Sigmoid colon (tissue), 7 donors: ENCODE results near the gene CEP57. TPM values are rescaled to one million over a fixed set of nuclear protein-coding genes. Genes with fewer than 3 reads are reported as not detected.
"Not testable (repeated sequence)": the region's sequence is repeated elsewhere in the genome, so short reads cannot be mapped to it uniquely, and the experiment has no call there.

Experiments used
- DNase-seq: peaks from one replicate; pipeline ENCODE4 v3.0.0-alpha.2; 2019
- H3K27ac ChIP-seq, 4 donors: fragments of 200-600 bp; sonication (generic); one replicate each; pipeline ENCODE4 v1.5.1; 2016 to 2019; ENCODE audit warnings: mild to moderate bottlenecking in 1 of 4
- H3K27me3 ChIP-seq, 3 donors: fragments of 200-600 bp; sonication (generic); one replicate each; pipeline ENCODE4 v1.5.1; 2019; ENCODE audit warnings: mild to moderate bottlenecking in 1 of 3
- H3K36me3 ChIP-seq, 4 donors: fragments of 200-600 bp; sonication (generic); one replicate each; pipeline ENCODE4 v1.5.1; 2016 to 2019
- H3K4me1 ChIP-seq, 4 donors: fragments of 200-600 bp; sonication (generic); one replicate each; pipeline ENCODE4 v1.5.1; 2017 to 2019
- H3K4me3 ChIP-seq, 4 donors: fragments of 200-600 bp; sonication (generic); one replicate each; pipeline ENCODE4 v1.5.1; 2017 to 2019; ENCODE audit warnings: mild to moderate bottlenecking in 2 of 4, moderate library complexity in 1 of 4
- H3K9me3 ChIP-seq, 4 donors: fragments of 200-600 bp in 3 of 4; sonication (generic) in 3 of 4; one replicate each; pipeline versions ENCODE4 v1.5.1 to v1.6.1; 2013 to 2019
- EP300 ChIP-seq, 4 donors: sonication (generic); formaldehyde crosslinking; IDR thresholded peaks; one replicate each; pipeline ENCODE4 v1.6.1; 2017; ENCODE audit warnings: antibody characterized with exemption in 4 of 4
- POLR2A ChIP-seq, 2 donors: fragments of 450-650 bp; IDR thresholded peaks; one replicate each; pipeline ENCODE4 v1.6.1; 2016; ENCODE audit warnings: antibody characterized with exemption in 2 of 2, mild to moderate bottlenecking in 2 of 2, moderate library complexity in 2 of 2
- POLR2AphosphoS5 ChIP-seq, 4 donors: sonication (generic); formaldehyde crosslinking; IDR thresholded peaks; one replicate each; pipeline ENCODE4 v1.6.1; 2017; ENCODE audit warnings: antibody characterized with exemption in 4 of 4
- WGBS, 2 donors: extraction: QIAGEN DNeasy Blood & Tissue Kit; methylation state at CpG; one replicate each; pipeline ENCODE4 v1.1.7; 2013; 5-methylcytosine and 5-hydroxymethylcytosine counted together
- intact Hi-C: fragments of 100-400 bp; cut with DNase I; formaldehyde crosslinking; loops from one replicate; pipeline ENCODE4 v1.15.1; 2023
- polyA plus RNA-seq, 3 donors: library from polyadenylated mRNA; stranded (reverse); fragments of 200-250 nt; gene quantifications; one replicate each; pipeline ENCODE4 v1.2.3, GENCODE V29; 2013
- total RNA-seq, 4 donors: library from RNA; depleted of rRNA; stranded (reverse); fragments of >200 nt; gene quantifications; one replicate each; pipeline ENCODE4 v1.1.0, GENCODE V29; 2016
- TF ChIP-seq, protein P1 (sequence below), 4 experiments: fragments of 450-650 bp in 3 of 4; fragments of 200-600 bp in 1 of 4; IDR thresholded peaks; one replicate each; pipeline ENCODE4 v1.5.1; 2016 to 2019; ENCODE audit warnings: antibody characterized with exemption in 4 of 4, mild to moderate bottlenecking in 3 of 4, moderate library complexity in 2 of 4
- donor health status: healthy with polysubstance abuse.
- donor health status: Bipolar disorder and iron deficiency.
- donor health status: healthy.

CEP57 gene
- total and polyA plus RNA-seq, 7 donors = 15.0 to 71.3 (median 35.8) TPM

- DNase-seq = no peak
- Histone ChIP-seq H3K36me3 (peaks cover 0 to 49% (median 3%) of the 10 kb centered on the region in 4 donors), H3K9me3 (no peaks in the 10 kb centered on the region), H3K4me1 (peaks cover 0 to 8% (median 3%) of the 10 kb centered on the region in 4 donors), H3K27ac (no peak overlapping the region), H3K4me3 (no peak overlapping the region), H3K27me3 (no peaks in the 10 kb centered on the region)
- TF ChIP-seq EP300 (IDR thresholded peaks at IDR 0.05) = no peak
- intact Hi-C loops = no loop called here
- WGBS, 2 donors = 88 to 89% methylated on average over 2 of the region's 2 CpGs
Measured at GRCh38 chr11:95853862-95854261, 63.6 kb downstream of the CEP57 start.

DNA sequence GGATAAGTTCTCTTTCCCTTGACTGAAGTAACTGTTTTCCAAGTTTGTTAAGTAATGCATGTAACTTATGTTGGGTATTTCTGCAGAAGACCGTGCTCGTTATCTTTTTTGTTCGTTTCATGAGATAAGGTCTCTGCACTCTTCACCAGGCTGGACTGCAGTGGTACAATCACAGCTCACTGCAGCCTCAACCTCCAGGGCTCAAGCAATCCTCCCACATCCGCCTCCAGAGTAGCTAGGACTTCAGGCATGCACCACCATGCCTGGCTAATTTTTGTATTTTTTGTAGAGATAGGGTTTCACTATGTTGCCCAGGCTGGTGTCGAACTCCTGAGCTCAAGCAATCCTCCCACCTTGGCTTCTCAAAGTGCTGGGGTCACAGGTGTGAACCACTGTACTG, 64.1 kb downstream of the CEP57 start:
- H3K36me3 ChIP-seq = peaks cover 0 to 48% (median 3%) of the 10 kb centered on the region in 4 donors
- H3K4me1 ChIP-seq, H3K27ac ChIP-seq, H3K9me3 ChIP-seq, H3K27me3 ChIP-seq, DNase-seq, H3K4me3 ChIP-seq, intact Hi-C loops: not testable (repeated sequence)
- 83 to 94% methylated on average over 5 of the region's 5 CpGs for WGBS, 2 donors

DNA sequence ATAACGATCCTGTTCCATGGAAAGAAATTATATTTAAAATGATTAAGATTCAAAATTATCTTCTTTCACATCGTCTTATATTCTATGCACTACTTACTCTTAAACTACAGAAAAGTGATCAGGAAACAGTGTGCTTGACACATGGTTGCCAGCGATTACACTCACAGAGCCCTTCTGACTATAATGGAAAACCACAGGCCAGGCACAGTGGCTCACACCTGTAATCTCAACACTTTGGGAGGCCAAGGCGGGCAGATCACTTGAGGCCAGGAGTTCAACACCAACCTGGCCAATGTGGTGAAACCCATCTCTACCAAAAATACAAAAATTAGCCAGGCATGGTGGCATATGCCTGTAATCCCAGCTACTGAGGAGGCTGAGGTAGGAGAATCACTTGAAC, 69.7 kb downstream of the CEP57 start:
- H3K27ac ChIP-seq, H3K4me1 ChIP-seq, H3K9me3 ChIP-seq, DNase-seq, H3K27me3 ChIP-seq, H3K4me3 ChIP-seq, intact Hi-C loops: not testable (repeated sequence)
- peaks cover 0 to 55% (median 3%) of the 10 kb centered on the region in 4 donors for H3K36me3 ChIP-seq
- WGBS, 2 donors = 92 to 96% methylated on average over 4 of the region's 4 CpGs

GRCh38 chr11:95863486-95864140, 73.3 kb downstream of the CEP57 start:
- H3K4me3 ChIP-seq = no peak overlapping the region
- no peaks in the 10 kb centered on the region for H3K4me1 ChIP-seq
- H3K27me3 ChIP-seq = no peaks in the 10 kb centered on the region
- H3K27ac ChIP-seq = no peak overlapping the region
- H3K9me3 ChIP-seq = no peaks in the 10 kb centered on the region
- TF ChIP-seq POLR2A (IDR thresholded peaks at IDR 0.05) = no peak
- no peak for TF ChIP-seq EP300 (IDR thresholded peaks at IDR 0.05)
- TF ChIP-seq POLR2AphosphoS5 (IDR thresholded peaks at IDR 0.05) = no peak
- TF ChIP-seq, protein P1, sequence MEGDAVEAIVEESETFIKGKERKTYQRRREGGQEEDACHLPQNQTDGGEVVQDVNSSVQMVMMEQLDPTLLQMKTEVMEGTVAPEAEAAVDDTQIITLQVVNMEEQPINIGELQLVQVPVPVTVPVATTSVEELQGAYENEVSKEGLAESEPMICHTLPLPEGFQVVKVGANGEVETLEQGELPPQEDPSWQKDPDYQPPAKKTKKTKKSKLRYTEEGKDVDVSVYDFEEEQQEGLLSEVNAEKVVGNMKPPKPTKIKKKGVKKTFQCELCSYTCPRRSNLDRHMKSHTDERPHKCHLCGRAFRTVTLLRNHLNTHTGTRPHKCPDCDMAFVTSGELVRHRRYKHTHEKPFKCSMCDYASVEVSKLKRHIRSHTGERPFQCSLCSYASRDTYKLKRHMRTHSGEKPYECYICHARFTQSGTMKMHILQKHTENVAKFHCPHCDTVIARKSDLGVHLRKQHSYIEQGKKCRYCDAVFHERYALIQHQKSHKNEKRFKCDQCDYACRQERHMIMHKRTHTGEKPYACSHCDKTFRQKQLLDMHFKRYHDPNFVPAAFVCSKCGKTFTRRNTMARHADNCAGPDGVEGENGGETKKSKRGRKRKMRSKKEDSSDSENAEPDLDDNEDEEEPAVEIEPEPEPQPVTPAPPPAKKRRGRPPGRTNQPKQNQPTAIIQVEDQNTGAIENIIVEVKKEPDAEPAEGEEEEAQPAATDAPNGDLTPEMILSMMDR (IDR thresholded peaks at IDR 0.05) = no peak
- DNase-seq = no peak
- intact Hi-C loops = no loop called here
- peaks cover 0 to 26% (median 0%) of the 10 kb centered on the region in 4 donors for H3K36me3 ChIP-seq
- WGBS, 2 donors = 94 to 95% methylated on average over 2 of the region's 2 CpGs

DNA sequence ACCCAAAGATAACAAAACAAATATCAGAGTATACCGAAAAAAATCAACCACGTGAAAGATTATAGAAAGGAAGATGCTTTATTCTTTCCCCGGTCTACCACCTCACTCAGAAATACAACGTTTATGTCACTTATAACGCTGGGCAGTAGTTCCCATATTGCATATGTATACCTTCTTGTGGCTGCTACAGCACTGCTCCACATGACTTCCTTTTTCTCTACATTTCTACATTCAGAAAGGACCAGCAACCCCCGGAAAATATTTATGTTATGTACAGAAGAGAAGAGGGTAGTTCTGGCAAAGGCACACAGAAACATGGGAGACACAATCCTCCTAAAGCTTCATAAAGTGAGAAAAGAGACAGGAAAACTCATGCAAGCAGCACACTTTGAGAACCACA, 76.8 kb downstream of the CEP57 start:
- intact Hi-C loops = no loop called here
- Histone ChIP-seq H3K36me3 (peaks cover 0 to 4% (median 0%) of the 10 kb centered on the region in 4 donors), H3K4me3 (no peak overlapping the region), H3K27me3 (no peaks in the 10 kb centered on the region), H3K4me1 (no peaks in the 10 kb centered on the region), H3K27ac (no peak overlapping the region), H3K9me3 (no peaks in the 10 kb centered on the region)
- WGBS, 2 donors = 71 to 90% methylated on average over 6 of the region's 6 CpGs
- TF ChIP-seq EP300 (IDR thresholded peaks at IDR 0.05) (no peak), POLR2A (IDR thresholded peaks at IDR 0.05) (no peak), POLR2AphosphoS5 (IDR thresholded peaks at IDR 0.05) (no peak)
- TF ChIP-seq, protein P1 (IDR thresholded peaks at IDR 0.05) = no peak
- DNase-seq = no peak

GRCh38 chr11:95870877-95871276, 80.6 kb downstream of the CEP57 start:
- H3K27me3 ChIP-seq, H3K36me3 ChIP-seq, H3K9me3 ChIP-seq, DNase-seq, H3K4me3 ChIP-seq, H3K27ac ChIP-seq, H3K4me1 ChIP-seq, intact Hi-C loops: not testable (repeated sequence)
- WGBS, 2 donors = 79 to 94% methylated on average over 3 of the region's 3 CpGs

DNA sequence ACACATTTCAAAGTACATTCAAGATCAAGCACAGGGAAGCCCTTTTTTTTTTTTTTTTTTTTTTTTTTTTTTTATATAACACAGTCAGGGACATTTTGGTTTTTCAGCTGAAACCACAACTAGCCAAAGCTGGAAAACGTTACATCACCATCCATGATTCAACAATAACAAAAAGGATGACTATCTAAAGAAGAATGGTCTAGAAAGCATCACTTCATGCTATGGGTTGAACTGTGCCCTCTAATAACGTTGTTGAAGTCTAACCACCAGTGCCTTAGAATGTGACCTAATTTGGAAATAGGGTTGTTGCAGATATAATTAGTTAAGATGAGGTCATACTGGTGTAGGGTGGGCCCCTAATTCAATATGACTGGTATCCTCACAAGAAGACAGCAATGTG, 87.0 kb downstream of the CEP57 start:
- Histone ChIP-seq H3K4me1 (peaks cover 0 to 4% (median 0%) of the 10 kb centered on the region in 4 donors), H3K27ac (no peak overlapping the region), H3K9me3 (no peaks in the 10 kb centered on the region), H3K4me3 (no peak overlapping the region), H3K36me3 (peaks cover 0 to 12% (median 0%) of the 10 kb centered on the region in 4 donors), H3K27me3 (no peaks in the 10 kb centered on the region)
- intact Hi-C loops = no loop called here
- DNase-seq = no peak
- TF ChIP-seq EP300 (IDR thresholded peaks at IDR 0.05) (no peak), POLR2AphosphoS5 (IDR thresholded peaks at IDR 0.05) (no peak), POLR2A (IDR thresholded peaks at IDR 0.05) (no peak)
- TF ChIP-seq, protein P1 (IDR thresholded peaks at IDR 0.05) = no peak
- 79 to 88% methylated on average over 2 of the region's 2 CpGs for WGBS, 2 donors
